Measurements from ENCODE around the gene EMILIN2. TPM values are rescaled to one million over a fixed set of nuclear protein-coding genes. Genes with fewer than 3 reads are reported as not detected.

The EMILIN2 gene
- total RNA-seq, 1 experiment from 2014 or later, result 2.3 TPM

DNA sequence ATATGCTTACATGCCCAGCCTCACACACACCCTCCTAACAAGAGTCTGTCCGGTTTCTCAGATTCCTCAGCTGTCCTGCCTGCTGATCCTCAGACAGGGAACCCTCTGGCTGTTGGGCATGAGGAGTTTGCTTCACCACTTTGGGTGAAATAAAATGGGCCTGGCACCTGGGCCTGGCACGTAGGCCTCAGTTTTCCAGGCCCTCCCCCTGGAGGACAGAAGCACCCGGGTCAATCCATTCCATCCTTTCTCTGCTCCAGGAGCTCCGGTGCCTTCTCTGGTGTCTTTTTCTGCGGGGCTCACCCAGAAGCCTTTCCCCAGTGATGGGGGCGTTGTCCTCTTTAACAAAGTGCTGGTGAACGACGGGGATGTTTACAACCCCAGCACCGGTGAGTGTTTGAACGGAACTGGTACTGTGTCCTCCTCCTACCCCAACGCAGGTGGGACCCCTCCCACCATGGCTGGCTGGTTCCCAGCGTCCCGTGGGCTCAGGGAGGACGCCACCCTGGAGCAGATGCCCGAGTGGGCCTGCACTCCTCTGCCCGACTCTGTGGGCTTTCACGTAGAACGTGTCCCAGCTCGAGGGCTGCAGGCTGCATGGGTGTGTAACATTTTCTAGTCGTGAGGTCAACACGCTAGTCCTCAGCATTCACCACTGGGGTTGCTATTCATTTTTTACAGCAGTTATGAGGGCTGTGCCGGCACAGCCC is 62.8 kb downstream of the EMILIN2 start:
- Histone ChIP-seq H3K4me1 (ENCODE audit: low read length) (no peaks in the 10 kb centered on the region; the same call in 1 of the 2 replicates), H3K36me3 (ENCODE audit: insufficient read depth, low read length) (no peaks in the 10 kb centered on the region), H3K4me2 (ENCODE audit: low read depth, low read length, poor library complexity, severe bottlenecking) (no peak overlapping the region), H3K9me2 (replicated peaks; ENCODE audit: insufficient read depth, low read length) (no peaks in the 10 kb centered on the region), H3K4me3 (ENCODE audit: low read length) (no peak overlapping the region), H3K27ac (ENCODE audit: low read length) (no peak overlapping the region), H3K79me2 (ENCODE audit: low read length) (no peaks in the 10 kb centered on the region), H3K9me3 (ENCODE audit: low read length) (no peaks in the 10 kb centered on the region), H2AFZ (ENCODE audit: low read length) (no peak overlapping the region), H3K9ac (ENCODE audit: low read length) (no peak overlapping the region), H4K20me1 (ENCODE audit: insufficient read depth, low read depth, low read length) (no peaks in the 10 kb centered on the region), H3K27me3 (ENCODE audit: low read length) (no peaks in the 10 kb centered on the region)
- DNase-seq, result no peak

DNA sequence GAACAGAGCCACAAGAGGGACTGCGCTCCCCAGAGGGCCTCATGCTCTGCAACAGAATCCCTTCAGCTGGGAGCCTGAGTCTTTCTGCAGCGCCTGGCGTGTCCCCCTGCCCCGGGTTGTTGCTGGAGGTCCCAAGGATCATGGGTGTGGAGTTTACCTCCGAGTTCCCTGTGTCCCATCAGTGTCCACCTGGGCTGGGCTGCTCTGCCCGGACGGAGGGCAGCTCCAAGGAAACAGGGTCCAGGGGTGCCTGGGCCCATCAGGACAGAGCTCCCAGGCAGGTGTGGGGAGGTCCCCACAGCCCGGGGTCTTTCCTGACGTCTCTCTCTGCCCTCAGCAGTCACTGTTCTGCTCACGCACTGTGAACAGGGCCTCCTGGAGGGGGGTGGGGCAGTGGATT is 63.5 kb downstream of the EMILIN2 start:
- no peaks in the 10 kb centered on the region for H3K9me2 ChIP-seq (replicated peaks; ENCODE audit: insufficient read depth, low read length)
- no peak for DNase-seq
- H3K4me3 ChIP-seq (ENCODE audit: low read length), result no peak overlapping the region
- H3K36me3 ChIP-seq (ENCODE audit: insufficient read depth, low read length), result no peaks in the 10 kb centered on the region
- no peak overlapping the region for H3K9ac ChIP-seq (ENCODE audit: low read length)
- no peaks in the 10 kb centered on the region for H3K27me3 ChIP-seq (ENCODE audit: low read length)
- no peak overlapping the region for H3K27ac ChIP-seq (ENCODE audit: low read length)
- no peak overlapping the region for H2AFZ ChIP-seq (ENCODE audit: low read length)
- no peaks in the 10 kb centered on the region for H3K79me2 ChIP-seq (ENCODE audit: low read length)
- no peaks in the 10 kb centered on the region for H4K20me1 ChIP-seq (ENCODE audit: insufficient read depth, low read depth, low read length)
- H3K4me2 ChIP-seq (ENCODE audit: low read depth, low read length, poor library complexity, severe bottlenecking), result no peak overlapping the region
- H3K9me3 ChIP-seq (ENCODE audit: low read length), result no peaks in the 10 kb centered on the region
- H3K4me1 ChIP-seq (ENCODE audit: low read length), result no peaks in the 10 kb centered on the region; the same call in 1 of the 2 replicates

DNA sequence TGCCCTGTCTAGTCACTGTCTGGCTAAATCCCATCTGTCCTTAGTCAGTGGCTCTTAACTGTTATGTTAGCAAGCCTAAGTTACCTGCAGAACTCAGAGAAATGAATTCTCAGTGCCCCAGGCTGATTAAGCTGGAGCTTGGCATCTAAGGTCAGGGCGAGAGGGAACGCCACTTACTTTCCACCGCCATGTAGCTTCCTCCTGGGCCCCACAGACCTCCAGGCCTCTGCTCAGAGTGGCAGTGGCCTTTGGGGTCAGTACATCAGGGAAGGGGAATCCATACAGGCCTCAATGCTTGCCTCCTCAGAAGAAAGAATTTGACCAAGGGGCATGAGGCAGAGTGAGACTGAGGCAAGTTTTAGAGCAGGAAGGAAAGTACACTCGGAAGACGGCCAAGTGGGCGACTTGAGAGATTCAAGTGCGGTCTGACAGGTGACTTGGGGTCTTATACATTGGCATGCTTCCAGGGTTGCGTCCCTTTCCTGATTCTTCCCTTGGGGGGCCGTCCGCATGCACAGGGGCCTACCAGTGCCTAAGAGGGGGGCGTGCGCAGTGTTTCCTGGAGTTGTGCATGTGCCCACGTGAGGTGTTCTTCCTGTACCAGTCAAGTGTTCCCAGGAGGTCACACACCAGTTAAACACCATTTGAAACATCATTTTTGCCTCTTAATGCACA is 64.1 kb downstream of the EMILIN2 start:
- Histone ChIP-seq H3K9me3 (ENCODE audit: low read length) (no peaks in the 10 kb centered on the region), H3K9me2 (replicated peaks; ENCODE audit: insufficient read depth, low read length) (no peaks in the 10 kb centered on the region), H3K4me3 (ENCODE audit: low read length) (no peak overlapping the region), H3K9ac (ENCODE audit: low read length) (no peak overlapping the region), H3K36me3 (ENCODE audit: insufficient read depth, low read length) (no peaks in the 10 kb centered on the region), H3K27ac (ENCODE audit: low read length) (no peak overlapping the region), H3K79me2 (ENCODE audit: low read length) (no peaks in the 10 kb centered on the region), H4K20me1 (ENCODE audit: insufficient read depth, low read depth, low read length) (no peaks in the 10 kb centered on the region), H3K27me3 (ENCODE audit: low read length) (no peaks in the 10 kb centered on the region), H3K4me2 (ENCODE audit: low read depth, low read length, poor library complexity, severe bottlenecking) (no peak overlapping the region), H2AFZ (ENCODE audit: low read length) (no peak overlapping the region), H3K4me1 (ENCODE audit: low read length) (no peaks in the 10 kb centered on the region; the same call in 1 of the 2 replicates)
- no peak for DNase-seq

DNA sequence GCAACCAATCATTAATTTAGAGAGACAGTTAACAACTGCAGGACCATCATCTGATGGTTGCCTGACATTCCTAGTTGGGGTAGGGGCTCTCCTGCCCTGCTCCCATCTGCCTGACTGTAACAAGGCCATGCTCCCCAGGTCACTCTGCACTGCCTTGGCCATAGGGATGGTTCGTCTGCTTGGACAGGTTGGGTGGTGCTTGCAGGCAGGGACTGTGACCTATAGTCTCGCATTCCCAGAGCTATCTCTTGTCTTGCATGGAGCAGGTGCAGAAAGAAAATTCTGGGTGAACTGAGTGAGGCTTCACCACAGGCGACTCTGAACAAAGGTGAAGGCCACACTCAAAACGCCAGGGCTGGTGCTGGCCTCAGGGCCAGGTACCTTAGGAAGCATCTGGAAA is 64.7 kb downstream of the EMILIN2 start:
- no peaks in the 10 kb centered on the region for H3K36me3 ChIP-seq (ENCODE audit: insufficient read depth, low read length)
- DNase-seq, result no peak
- H3K27ac ChIP-seq (ENCODE audit: low read length), result no peak overlapping the region
- no peaks in the 10 kb centered on the region for H3K9me3 ChIP-seq (ENCODE audit: low read length)
- H3K9me2 ChIP-seq (replicated peaks; ENCODE audit: insufficient read depth, low read length), result no peaks in the 10 kb centered on the region
- H3K4me2 ChIP-seq (ENCODE audit: low read depth, low read length, poor library complexity, severe bottlenecking), result no peak overlapping the region
- no peak overlapping the region for H2AFZ ChIP-seq (ENCODE audit: low read length)
- H3K9ac ChIP-seq (ENCODE audit: low read length), result no peak overlapping the region
- no peaks in the 10 kb centered on the region for H3K27me3 ChIP-seq (ENCODE audit: low read length)
- no peaks in the 10 kb centered on the region for H4K20me1 ChIP-seq (ENCODE audit: insufficient read depth, low read depth, low read length)
- H3K4me3 ChIP-seq (ENCODE audit: low read length), result no peak overlapping the region
- no peaks in the 10 kb centered on the region for H3K79me2 ChIP-seq (ENCODE audit: low read length)
- peaks cover 2% of the 10 kb centered on the region for H3K4me1 ChIP-seq (ENCODE audit: low read length)

DNA sequence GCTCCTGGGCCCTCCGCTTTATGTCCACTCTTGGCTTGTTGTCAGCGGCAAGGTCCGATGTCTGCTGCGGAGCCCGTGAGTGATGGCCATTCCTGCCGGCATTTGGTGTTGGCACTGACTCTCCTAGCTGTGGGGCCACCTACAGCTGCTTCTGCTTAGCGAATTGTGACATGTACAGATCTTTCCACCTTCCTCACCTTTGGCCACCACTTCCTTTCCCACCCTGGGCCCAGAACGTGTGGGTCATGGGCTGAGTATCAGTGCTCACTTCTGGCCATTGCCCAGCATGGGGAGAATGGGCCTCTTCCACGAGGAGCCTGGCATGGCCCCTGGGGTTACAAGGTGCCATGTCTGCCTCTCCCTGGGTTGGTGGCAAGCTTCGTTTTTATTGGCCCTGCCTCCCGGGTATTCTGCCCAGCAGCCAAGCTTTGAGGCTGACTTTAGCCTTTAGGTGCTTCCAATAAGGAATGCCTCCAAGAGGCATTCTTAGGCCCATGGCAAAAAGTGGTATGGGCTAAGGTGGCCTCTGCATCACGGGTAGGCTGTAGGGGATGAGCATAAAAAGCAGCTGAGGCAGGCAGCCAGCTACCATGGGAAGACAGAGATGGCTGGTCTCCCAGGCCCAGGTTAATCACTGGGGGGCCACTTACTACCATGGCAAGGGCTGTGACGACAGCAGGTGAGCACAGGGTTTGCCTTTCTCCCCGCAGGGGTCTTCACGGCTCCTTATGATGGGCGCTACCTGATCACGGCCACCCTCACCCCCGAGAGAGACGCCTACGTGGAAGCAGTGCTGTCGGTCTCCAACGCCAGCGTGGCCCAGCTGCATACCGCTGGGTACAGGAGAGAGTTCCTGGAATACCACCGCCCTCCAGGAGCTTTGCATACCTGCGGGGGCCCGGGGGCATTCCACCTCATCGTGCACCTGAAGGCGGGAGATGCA is 65.8 kb downstream of the EMILIN2 start:
- Histone ChIP-seq H3K79me2 (ENCODE audit: low read length) (no peaks in the 10 kb centered on the region), H3K9me3 (ENCODE audit: low read length) (no peaks in the 10 kb centered on the region), H3K4me2 (ENCODE audit: low read depth, low read length, poor library complexity, severe bottlenecking) (no peak overlapping the region), H3K27ac (ENCODE audit: low read length) (no peak overlapping the region), H4K20me1 (ENCODE audit: insufficient read depth, low read depth, low read length) (no peaks in the 10 kb centered on the region), H3K4me1 (ENCODE audit: low read length) (peaks cover 13% of the 10 kb centered on the region), H3K4me3 (ENCODE audit: low read length) (no peak overlapping the region), H2AFZ (ENCODE audit: low read length) (no peak overlapping the region), H3K36me3 (ENCODE audit: insufficient read depth, low read length) (no peaks in the 10 kb centered on the region), H3K27me3 (ENCODE audit: low read length) (no peaks in the 10 kb centered on the region), H3K9me2 (replicated peaks; ENCODE audit: insufficient read depth, low read length) (no peaks in the 10 kb centered on the region), H3K9ac (ENCODE audit: low read length) (no peak overlapping the region)
- DNase-seq, result no peak

DNA sequence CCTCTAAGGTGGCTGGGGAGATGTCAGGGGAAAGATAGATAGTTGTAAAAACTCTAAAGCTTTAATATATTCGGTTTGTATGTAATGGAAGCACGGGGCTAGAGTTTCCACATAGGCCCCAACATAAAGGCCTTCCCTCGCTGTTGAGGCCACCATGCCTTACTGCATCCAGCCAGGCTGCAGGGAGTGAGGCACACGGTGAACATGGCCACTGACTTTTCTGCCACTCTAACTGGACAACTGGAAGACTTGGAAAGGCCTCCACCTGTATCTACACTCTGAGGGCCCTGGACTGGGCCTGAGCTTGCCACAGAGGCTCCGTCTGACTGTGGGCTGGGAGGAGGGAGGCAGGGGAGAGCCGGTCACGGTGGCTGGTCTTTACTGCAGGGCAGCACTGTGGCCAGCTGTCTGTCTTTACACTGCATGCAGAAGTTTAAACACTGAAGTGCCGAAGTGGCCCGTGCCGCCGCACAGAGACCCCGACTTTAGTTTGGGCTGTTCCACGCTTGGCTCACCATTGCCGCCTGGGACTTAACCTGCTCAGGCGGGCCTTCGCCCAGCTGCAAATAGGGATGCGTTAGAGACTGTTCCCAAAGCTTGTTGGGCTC is 66.7 kb downstream of the EMILIN2 start:
- no peak overlapping the region for H3K27ac ChIP-seq (ENCODE audit: low read length)
- peaks cover 21% of the 10 kb centered on the region for H3K4me1 ChIP-seq (ENCODE audit: low read length)
- H3K36me3 ChIP-seq (ENCODE audit: insufficient read depth, low read length), result no peaks in the 10 kb centered on the region
- H3K4me3 ChIP-seq (ENCODE audit: low read length), result no peak overlapping the region
- no peak overlapping the region for H2AFZ ChIP-seq (ENCODE audit: low read length)
- no peaks in the 10 kb centered on the region for H3K79me2 ChIP-seq (ENCODE audit: low read length)
- no peaks in the 10 kb centered on the region for H4K20me1 ChIP-seq (ENCODE audit: insufficient read depth, low read depth, low read length)
- no peak overlapping the region for H3K4me2 ChIP-seq (ENCODE audit: low read depth, low read length, poor library complexity, severe bottlenecking)
- H3K9ac ChIP-seq (ENCODE audit: low read length), result no peak overlapping the region
- no peaks in the 10 kb centered on the region for H3K9me2 ChIP-seq (replicated peaks; ENCODE audit: insufficient read depth, low read length)
- no peaks in the 10 kb centered on the region for H3K27me3 ChIP-seq (ENCODE audit: low read length)
- DNase-seq, result no peak
- H3K9me3 ChIP-seq (ENCODE audit: low read length), result no peaks in the 10 kb centered on the region

GRCh38 chr18:2914185-2914880 is 67.5 kb downstream of the EMILIN2 start:
- no peak for DNase-seq
- Histone ChIP-seq H3K4me1 (ENCODE audit: low read length) (peaks cover 23% of the 10 kb centered on the region), H4K20me1 (ENCODE audit: insufficient read depth, low read depth, low read length) (no peaks in the 10 kb centered on the region), H3K79me2 (ENCODE audit: low read length) (no peaks in the 10 kb centered on the region), H3K4me3 (ENCODE audit: low read length) (no peak overlapping the region), H3K27ac (ENCODE audit: low read length) (no peak overlapping the region), H3K9me2 (replicated peaks; ENCODE audit: insufficient read depth, low read length) (no peaks in the 10 kb centered on the region), H3K9me3 (ENCODE audit: low read length) (no peaks in the 10 kb centered on the region), H3K36me3 (ENCODE audit: insufficient read depth, low read length) (no peaks in the 10 kb centered on the region), H3K4me2 (ENCODE audit: low read depth, low read length, poor library complexity, severe bottlenecking) (no peak overlapping the region), H3K27me3 (ENCODE audit: low read length) (no peaks in the 10 kb centered on the region), H2AFZ (ENCODE audit: low read length) (no peak overlapping the region), H3K9ac (ENCODE audit: low read length) (no peak overlapping the region)

All from Karpas-422 (cell line).